Esophagus muscularis mucosa (tissue), 4 donors: ENCODE results near the gene AATF. TPM values are rescaled to one million over a fixed set of nuclear protein-coding genes. Genes with fewer than 3 reads are reported as not detected.

Source experiments
- DNase-seq: peaks from one replicate; pipeline ENCODE4 v3.0.0-alpha.2; 2017; ENCODE audit errors: extremely low spot score
- H3K27ac ChIP-seq, 4 donors: fragments of 200-600 bp; sonication (generic); replicated peaks in 1 of 4; 1 replicate in 3 of 4; 2 replicates in 1 of 4; pipeline ENCODE4 v1.5.1; 2016 to 2019; ENCODE audit warnings: mild to moderate bottlenecking in 1 of 4
- H3K27me3 ChIP-seq, 4 donors: fragments of 200-600 bp; sonication (generic); one replicate each; pipeline versions ENCODE4 v1.5.1 to v1.6.0; 2016 to 2019
- H3K36me3 ChIP-seq, 4 donors: fragments of 200-600 bp; sonication (generic); one replicate each; pipeline ENCODE4 v1.5.1; 2016 to 2019
- H3K4me1 ChIP-seq, 4 donors: fragments of 200-600 bp; sonication (generic); one replicate each; pipeline ENCODE4 v1.5.1; 2016 to 2019
- H3K4me3 ChIP-seq, 4 donors: fragments of 200-600 bp; sonication (generic); 1 replicate in 2 of 4; 2 replicates in 2 of 4; pipeline ENCODE4 v1.5.1; 2016 to 2019; ENCODE audit warnings: mild to moderate bottlenecking in 4 of 4, moderate library complexity in 1 of 4
- H3K9me3 ChIP-seq, 4 donors: fragments of 200-600 bp; sonication (generic); 1 replicate in 3 of 4; 2 replicates in 1 of 4; pipeline ENCODE4 v1.5.1; 2016 to 2019
- EP300 ChIP-seq: sonication (generic); formaldehyde crosslinking; IDR thresholded peaks from one replicate; pipeline ENCODE4 v1.6.1; 2017; ENCODE audit warnings: antibody characterized with exemption
- POLR2A ChIP-seq: fragments of 450-650 bp; IDR thresholded peaks from one replicate; pipeline ENCODE4 v1.6.1; 2017; ENCODE audit warnings: antibody characterized with exemption, moderate library complexity, mild to moderate bottlenecking, low read depth
- POLR2AphosphoS5 ChIP-seq, 2 donors: sonication (generic); formaldehyde crosslinking; IDR thresholded peaks; one replicate each; pipeline ENCODE4 v1.6.1; 2017; ENCODE audit warnings: antibody characterized with exemption in 2 of 2
- WGBS: methylation state at CpG from one replicate; pipeline ENCODE4 v1.1.5; 2018; 5-methylcytosine and 5-hydroxymethylcytosine counted together
- intact Hi-C: fragments of 100-400 bp; cut with DNase I; formaldehyde crosslinking; loops from one replicate; pipeline ENCODE4 v1.15.1; 2023
- total RNA-seq, 4 donors: library from RNA; depleted of rRNA; stranded (reverse); fragments of >200 nt; gene quantifications; one replicate each; pipeline versions ENCODE4 v1.1.0 to v1.2.1, GENCODE V29; 2016
- TF ChIP-seq, protein P1 (sequence below), 3 experiments: fragments of 200-600 bp in 2 of 3; fragments of 450-650 bp in 1 of 3; sonication (generic) in 2 of 3; IDR thresholded peaks; one replicate each; pipeline ENCODE4 v1.5.1; 2017 to 2019; ENCODE audit warnings: antibody characterized with exemption in 3 of 3, mild to moderate bottlenecking in 2 of 3, moderate library complexity in 1 of 3

AATF gene
- total RNA-seq, 4 donors from 2014 or later: 37.8 to 55.7 (median 45.3) TPM

DNA sequence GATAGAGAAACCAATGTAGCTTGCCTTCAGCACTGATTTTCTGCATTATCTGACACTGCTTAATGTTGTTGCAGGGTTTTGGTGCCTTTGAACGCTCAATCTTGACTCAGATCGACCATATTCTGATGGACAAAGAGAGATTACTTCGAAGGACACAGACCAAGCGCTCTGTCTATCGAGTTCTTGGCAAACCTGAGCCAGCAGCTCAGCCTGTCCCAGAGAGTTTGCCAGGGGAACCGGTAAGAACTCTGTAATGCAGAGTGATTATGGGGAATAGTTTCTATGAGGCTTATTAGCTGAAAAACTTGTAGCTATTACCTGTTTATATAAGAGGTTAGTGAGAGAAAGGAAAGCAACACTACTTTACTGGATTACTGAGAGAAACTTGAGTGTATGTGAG lies 40.4 kb downstream of the AATF start:
- Histone ChIP-seq H3K4me3 (no peak overlapping the region), H3K27me3 (no peaks in the 10 kb centered on the region), H3K9me3 (no peaks in the 10 kb centered on the region), H3K27ac (no peak overlapping the region), H3K36me3 (peaks cover 17 to 76% (median 55%) of the 10 kb centered on the region in 4 donors), H3K4me1 (peaks cover 0 to 12% (median 10%) of the 10 kb centered on the region in 4 donors)
- no peak for DNase-seq
- WGBS: 90% methylated on average over 6 of the region's 6 CpGs
- TF ChIP-seq EP300 (no peak), POLR2A (no peak)
- intact Hi-C loops: no loop called here

DNA sequence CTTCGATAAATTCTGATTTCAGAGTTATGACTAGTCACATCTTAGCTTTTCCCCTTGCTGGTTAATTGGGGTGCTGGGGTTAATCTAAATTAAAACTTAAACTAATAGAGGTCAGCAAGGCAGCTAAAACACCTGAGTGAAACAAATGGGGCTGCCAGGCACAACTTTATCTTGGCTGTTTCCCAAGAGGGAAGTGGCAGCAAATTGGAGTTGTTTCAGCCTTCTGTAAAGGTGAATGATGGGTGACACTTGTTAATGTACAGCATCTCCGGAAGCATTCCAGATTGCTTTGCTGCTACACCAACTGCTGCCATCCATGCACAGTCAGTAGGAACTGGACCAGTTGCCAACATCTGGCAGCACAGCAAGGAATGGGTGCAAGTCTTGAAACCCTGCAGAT lies 43.9 kb downstream of the AATF start:
- H3K27me3 ChIP-seq: no peaks in the 10 kb centered on the region
- no peak overlapping the region for H3K4me3 ChIP-seq
- 82% methylated on average over 2 of the region's 2 CpGs for WGBS
- no peaks in the 10 kb centered on the region for H3K9me3 ChIP-seq
- H3K4me1 ChIP-seq: peaks cover 0 to 12% (median 10%) of the 10 kb centered on the region in 4 donors
- no peak overlapping the region for H3K27ac ChIP-seq
- TF ChIP-seq POLR2A: no peak
- no peak for TF ChIP-seq EP300
- no peak for TF ChIP-seq POLR2AphosphoS5 (IDR thresholded peaks at IDR 0.05)
- TF ChIP-seq, protein P1, sequence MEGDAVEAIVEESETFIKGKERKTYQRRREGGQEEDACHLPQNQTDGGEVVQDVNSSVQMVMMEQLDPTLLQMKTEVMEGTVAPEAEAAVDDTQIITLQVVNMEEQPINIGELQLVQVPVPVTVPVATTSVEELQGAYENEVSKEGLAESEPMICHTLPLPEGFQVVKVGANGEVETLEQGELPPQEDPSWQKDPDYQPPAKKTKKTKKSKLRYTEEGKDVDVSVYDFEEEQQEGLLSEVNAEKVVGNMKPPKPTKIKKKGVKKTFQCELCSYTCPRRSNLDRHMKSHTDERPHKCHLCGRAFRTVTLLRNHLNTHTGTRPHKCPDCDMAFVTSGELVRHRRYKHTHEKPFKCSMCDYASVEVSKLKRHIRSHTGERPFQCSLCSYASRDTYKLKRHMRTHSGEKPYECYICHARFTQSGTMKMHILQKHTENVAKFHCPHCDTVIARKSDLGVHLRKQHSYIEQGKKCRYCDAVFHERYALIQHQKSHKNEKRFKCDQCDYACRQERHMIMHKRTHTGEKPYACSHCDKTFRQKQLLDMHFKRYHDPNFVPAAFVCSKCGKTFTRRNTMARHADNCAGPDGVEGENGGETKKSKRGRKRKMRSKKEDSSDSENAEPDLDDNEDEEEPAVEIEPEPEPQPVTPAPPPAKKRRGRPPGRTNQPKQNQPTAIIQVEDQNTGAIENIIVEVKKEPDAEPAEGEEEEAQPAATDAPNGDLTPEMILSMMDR (IDR thresholded peaks at IDR 0.05): no peak
- peaks cover 28 to 89% (median 64%) of the 10 kb centered on the region in 4 donors for H3K36me3 ChIP-seq
- no peak for DNase-seq
- intact Hi-C loops: no loop called here

DNA sequence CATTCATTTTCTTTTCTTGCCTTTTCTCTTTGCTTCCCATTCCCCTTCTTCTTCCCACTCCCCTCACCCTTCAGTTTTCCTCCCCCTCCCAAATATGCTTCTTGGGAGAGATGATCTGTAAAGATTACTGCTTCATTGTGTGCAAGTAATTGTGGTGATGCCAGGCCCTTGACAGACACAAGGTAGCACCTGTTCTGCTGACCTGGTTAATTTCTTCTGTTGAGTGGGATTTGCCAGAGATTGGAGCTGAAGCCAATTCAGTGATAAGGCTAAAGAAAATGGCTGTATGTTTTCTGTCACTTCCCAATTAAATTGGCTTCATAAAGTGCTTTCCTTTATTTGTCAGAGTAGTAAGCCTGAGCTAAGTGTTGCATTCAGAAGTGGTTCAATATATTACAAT lies 44.5 kb downstream of the AATF start:
- peaks cover 25 to 89% (median 62%) of the 10 kb centered on the region in 4 donors for H3K36me3 ChIP-seq
- intact Hi-C loops: no loop called here

DNA sequence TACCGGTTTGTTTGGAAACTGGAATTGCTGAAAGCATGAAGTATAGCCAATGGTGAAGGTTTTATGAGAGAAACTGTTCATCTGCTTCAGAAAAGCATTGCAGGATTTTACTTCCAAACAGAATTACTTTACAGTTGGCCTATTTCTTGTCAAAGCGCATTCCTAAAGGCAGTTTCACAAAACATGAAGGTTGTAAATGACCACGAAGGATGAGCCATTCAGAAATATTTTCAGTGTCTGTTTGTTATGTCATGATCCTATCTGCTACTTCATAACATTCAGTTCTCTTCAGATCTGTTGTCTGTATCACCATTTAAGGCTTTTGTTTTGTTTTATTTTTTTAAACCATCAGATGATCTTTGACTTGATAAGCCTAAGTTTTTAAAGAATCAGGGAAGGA lies 45.7 kb downstream of the AATF start:
- intact Hi-C loops: no loop called here
- WGBS: 91% methylated on average over 3 of the region's 3 CpGs
- Histone ChIP-seq H3K27ac (no peak overlapping the region), H3K27me3 (no peaks in the 10 kb centered on the region), H3K4me1 (peaks cover 0 to 12% (median 10%) of the 10 kb centered on the region in 4 donors), H3K9me3 (no peaks in the 10 kb centered on the region), H3K4me3 (no peak overlapping the region), H3K36me3 (peaks cover 22 to 84% (median 50%) of the 10 kb centered on the region in 4 donors)
- DNase-seq: no peak
- TF ChIP-seq EP300: no peak
- TF ChIP-seq POLR2A: no peak
- TF ChIP-seq, protein P1 (IDR thresholded peaks at IDR 0.05): no peak
- no peak for TF ChIP-seq POLR2AphosphoS5 (IDR thresholded peaks at IDR 0.05)

More for the DNA sequence above, 44.5 kb downstream of the AATF start:
- DNase-seq: no peak
- no peak overlapping the region for H3K27ac ChIP-seq
- H3K4me3 ChIP-seq: no peak overlapping the region
- no peak for TF ChIP-seq POLR2AphosphoS5 (IDR thresholded peaks at IDR 0.05)
- no peak for TF ChIP-seq EP300
- H3K4me1 ChIP-seq: peaks cover 0 to 12% (median 10%) of the 10 kb centered on the region in 4 donors
- no peaks in the 10 kb centered on the region for H3K27me3 ChIP-seq
- H3K9me3 ChIP-seq: no peaks in the 10 kb centered on the region

DNA sequence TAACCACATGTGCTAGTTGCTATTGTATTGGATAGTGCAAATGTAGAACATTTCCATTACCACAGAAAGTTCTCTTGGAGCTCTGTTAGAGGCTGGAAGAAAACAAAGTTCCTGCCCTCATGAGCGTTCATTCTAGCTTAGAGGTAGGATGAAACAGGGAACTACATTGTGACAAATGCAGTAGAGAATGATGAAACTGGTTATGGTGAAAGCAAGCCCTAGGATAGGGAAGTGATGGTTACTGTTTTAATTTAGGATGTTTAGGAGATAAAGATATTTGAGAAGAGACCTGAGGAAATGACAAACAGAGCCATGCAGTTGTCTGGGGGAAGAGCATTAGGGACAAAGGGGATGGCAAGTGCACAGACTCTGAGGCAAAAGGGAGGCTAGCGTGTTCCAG lies 50.7 kb downstream of the AATF start:
- no peak for DNase-seq
- Histone ChIP-seq H3K36me3 (peaks cover 11 to 64% (median 29%) of the 10 kb centered on the region in 4 donors), H3K4me1 (no peaks in the 10 kb centered on the region), H3K9me3 (no peaks in the 10 kb centered on the region), H3K27me3 (no peaks in the 10 kb centered on the region), H3K27ac (no peak overlapping the region), H3K4me3 (no peak overlapping the region)
- WGBS: 84% methylated on average over 2 of the region's 2 CpGs
- TF ChIP-seq EP300 (no peak), POLR2AphosphoS5 (IDR thresholded peaks at IDR 0.05) (no peak), POLR2A (no peak)
- TF ChIP-seq, protein P1 (IDR thresholded peaks at IDR 0.05): no peak
- intact Hi-C loops: no loop called here

DNA sequence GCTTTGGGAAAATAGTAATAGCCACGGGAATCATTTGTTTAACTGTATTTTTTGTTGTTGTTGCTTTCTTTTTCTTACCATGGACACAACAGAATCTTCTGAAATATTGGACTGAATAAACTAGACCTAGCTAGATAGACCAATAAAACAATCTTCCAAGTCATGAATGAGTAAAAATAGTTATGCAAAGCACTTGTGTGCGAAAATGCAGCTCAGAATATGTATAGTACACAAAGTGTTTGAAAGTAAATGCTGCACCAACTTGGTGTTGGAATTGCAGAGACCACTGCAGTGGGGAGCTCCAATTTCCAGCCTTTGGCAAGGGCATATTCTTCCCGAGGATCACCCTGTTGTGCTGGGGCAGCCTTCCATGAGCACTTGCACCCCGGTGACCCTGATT lies 68.0 kb downstream of the AATF start:
- 96% methylated on average over 4 of the region's 4 CpGs for WGBS
- intact Hi-C loops: no loop called here
- TF ChIP-seq, protein P1 (IDR thresholded peaks at IDR 0.05): no peak
- TF ChIP-seq POLR2AphosphoS5 (IDR thresholded peaks at IDR 0.05) (no peak), POLR2A (no peak), EP300 (no peak)

More for the DNA sequence above, 68.0 kb downstream of the AATF start:
- Histone ChIP-seq H3K27me3 (no peaks in the 10 kb centered on the region), H3K4me3 (no peak overlapping the region), H3K4me1 (no peaks in the 10 kb centered on the region), H3K36me3 (peaks cover 0 to 14% (median 2%) of the 10 kb centered on the region in 4 donors), H3K27ac (no peak overlapping the region), H3K9me3 (no peaks in the 10 kb centered on the region)
- DNase-seq: no peak
